GM19397 (cell line): ENCODE results near the gene ERC2.

ENCODE experiments used
- ATAC-seq: cut with Tn5 transposase; IDR thresholded peaks from one replicate; pipeline ENCODE4 v1.9.1; 2021; ENCODE audit warnings: mild to moderate bottlenecking, moderate library complexity; ENCODE audit not compliant: unreplicated experiment

Gene ERC2

DNA sequence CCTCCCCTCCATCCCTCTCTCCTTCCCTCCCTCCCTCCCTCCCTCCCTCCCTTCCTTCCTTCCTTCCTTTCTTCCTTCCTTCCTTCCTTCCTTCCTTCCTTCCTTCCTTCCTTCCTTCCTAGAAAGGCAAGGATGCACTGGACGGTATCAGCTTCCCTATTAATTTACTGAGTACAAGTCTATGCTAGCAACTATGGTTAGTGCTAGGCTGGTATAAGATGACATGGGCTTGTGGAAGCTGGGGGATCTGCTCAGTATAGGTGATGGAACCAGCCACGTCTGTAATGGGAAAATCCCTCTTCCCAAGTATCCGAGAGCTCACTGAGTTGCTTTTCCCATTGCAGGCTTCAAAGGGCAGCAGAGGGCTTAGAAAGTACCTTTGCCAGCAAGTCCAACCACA, 884.8 kb downstream of the ERC2 start:
- ATAC-seq = no peak

DNA sequence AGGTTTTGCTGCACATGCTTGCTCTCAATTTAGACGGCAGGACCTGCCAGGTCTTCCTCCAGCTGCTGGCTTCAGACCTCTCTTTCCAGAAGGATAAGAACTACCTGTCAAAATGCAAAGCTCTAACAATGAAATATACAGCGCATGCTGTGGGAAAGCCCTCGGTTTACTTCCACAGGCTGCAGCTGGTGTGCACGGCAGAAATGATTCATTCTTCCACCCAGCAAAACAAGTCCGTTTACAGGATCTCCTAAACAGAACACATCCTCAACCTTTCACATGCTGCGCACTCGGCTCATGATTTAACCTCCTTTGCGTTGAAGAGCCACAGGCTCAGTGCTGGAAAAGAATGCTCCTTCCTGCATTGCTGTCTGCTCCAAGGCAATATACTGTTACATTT, 888.8 kb downstream of the ERC2 start:
- no peak for ATAC-seq

DNA sequence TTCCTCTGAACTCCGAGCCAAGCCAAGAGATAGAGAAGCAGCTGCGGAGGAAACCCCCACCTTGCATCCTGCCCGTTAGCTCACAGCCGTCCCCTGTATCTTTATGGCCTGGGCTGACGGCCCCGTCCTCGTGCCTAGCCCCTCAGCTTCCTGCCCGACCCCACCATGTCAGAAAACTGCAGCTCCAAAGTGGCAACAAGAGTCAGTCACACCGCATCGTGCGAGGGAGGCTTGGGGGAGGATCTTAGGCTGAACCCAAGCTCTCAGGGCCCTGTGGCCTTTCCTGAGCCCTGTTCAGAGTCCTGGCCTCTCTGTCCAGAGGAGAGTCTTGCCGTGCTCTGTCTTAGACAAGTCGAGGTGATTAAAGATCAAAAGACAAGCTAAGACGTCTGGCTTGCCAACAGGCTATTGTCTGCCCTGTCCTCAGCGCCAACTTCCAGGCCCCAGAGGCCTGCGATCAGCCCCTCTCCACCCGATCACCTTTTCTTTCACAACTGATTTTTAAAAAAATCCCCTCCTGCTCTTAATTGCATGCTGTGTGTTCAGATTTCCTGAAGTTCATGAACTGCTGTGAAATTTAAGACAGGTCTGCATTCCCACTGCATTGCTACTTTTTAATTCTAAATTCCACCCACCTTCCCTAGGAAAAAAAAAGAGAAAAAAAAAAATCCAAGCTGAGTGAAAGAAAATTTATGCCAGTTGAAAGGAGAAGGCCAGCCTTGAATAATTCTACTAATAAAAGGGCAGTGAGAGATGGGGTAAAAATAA, 891.5 kb downstream of the ERC2 start:
- ATAC-seq = no peak

DNA sequence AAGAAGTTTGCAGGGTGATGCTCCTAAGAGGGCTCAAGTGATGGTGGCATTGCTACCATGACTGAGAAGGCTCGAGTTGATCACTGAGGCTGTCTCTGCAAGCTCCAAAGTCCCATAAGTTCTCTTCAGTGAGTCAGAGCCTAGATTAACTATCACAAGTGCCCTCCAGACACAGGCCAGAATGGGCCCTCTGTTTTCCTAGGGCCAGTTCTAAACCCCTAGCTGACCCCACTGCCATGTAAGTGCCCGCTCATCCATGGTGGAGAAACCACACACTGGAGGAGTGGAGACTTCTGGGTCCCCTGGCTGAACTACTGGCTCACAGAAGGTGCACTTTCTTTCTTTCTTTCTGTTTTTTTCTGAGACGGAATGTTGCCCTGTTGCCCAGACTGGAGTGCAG, 893.6 kb downstream of the ERC2 start:
- ATAC-seq = no peak

DNA sequence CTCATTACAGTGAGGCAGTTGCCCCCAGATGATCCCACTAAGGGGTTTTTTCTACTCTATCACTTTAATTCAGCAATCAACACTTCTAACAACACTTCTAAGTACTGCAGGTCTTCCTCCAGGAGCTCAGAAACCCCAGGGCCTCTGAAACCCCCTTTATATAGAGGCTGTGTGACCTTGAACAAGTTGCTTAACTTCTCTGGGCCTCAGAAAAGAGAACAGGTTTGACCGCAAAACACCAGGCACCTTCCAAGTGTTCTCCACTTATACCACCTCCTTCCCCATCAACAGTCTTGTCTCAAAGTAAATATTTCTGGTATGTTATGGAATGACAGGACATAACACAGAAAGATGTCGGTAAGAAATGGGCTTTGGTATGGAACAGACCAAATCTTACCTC, 895.5 kb downstream of the ERC2 start:
- ATAC-seq = no peak

DNA sequence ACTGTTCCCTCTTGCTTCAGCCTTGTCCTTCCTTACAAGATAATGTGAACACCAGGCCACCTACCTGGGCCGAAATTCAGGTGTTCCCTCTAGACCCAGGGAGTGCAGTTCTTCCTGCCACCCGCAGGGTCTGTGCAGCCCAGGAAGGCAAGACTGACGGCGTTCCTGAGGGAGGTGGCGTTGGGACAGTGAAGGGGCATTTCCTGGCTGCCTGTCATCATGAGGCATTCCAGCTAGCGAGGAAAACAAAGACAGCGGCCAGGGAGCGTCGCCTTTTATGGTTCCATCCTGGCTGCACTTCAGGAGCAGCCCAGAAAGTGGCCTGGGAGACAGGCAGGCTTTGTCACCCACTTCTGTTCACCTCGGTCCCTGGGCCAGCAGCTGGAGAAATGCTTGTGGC, 896.4 kb downstream of the ERC2 start:
- ATAC-seq = no peak

DNA sequence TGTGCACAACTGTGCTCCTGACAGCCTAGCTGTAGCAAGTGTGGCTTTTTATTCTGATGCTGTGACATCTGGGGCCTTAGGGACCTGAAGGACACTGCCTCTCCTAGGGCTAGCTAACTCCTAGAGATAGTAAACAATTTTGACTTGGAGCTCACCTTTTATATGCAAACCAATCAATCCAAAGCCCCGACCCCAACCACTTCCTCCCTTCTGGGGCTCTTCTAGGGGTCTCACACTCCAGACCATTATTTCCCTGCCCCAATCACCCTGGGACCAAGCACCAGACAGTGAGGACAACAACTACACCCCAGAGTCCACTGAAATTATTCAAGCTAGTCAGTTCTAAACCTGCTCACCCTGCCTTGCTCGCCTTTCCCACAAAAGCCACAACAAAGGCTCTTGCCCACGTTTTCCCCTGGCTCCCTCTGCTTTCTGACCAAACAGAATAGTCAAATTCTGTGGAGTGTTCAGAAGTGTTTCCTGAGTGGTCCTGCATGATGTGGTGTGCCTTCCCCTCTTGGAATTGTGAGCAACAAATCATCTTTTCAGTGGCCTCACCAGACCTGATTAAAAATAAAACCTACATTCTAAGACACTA, 897.0 kb downstream of the ERC2 start:
- no peak for ATAC-seq

DNA sequence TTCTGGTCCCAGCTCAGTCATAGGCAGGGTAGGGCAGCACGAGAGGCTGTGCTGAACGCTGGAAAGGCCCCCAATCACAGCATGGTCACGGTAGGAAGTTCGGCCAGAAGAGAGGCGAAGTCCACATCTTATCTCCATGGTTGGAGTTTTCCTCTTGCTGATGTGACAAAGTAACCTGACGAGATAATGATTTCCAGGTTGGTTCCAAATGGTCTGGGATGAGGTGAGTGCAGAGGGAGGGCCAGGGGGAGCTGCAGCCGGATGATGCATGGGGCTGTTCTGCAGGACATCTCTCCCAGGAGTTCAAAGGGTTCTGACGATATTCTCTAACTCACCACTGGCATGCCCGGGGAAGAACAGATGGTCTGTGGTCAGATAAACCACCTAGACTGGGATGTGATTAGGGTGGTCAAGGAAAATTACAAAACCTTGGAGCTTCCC, 898.0 kb downstream of the ERC2 start:
- no peak for ATAC-seq

DNA sequence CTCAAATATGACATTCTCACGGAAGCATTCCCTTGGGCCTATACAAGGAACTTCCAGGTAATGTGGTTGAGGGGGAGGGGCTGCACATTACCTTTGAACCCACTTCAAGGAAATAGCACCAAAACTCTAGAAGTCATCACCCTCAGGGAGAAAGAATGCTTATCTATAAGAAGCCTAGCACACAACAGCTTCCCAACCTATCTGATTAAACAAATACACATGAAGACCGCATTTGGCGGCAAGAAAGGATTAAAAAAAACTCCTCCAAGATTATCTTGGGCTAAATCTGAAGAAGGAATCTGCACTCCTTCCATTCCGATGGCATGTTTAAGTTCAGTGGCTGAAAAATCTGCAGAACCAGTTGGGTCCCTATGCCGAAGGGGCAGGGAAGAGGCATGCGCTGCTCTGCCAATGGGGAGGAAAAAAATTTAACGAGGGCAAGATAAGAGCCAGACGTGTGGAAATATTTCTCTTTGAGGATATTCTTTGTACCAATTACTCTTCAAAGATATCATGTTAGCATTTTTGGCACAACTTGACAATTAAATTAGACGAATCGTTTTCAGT, 899.2 kb downstream of the ERC2 start:
- no peak for ATAC-seq

DNA sequence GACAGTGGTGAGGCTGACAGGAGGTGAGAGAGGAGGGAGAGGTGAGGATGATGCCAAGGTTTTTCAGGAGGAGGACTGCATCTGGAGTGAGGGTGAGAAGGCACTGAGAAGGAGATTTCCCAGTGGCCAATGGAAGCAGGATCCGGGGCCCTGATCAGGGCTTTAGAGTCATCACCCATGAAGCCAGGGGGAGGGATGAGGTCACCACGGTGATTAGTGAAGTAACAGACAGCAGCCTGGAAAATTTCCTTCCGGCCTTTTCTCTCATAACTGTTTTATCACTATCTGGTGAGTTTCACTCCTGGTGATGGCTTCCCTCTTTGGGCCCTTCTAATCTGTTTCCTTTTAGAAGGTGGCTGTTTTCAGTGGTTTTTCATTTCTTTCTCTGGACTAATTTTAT, 900.7 kb downstream of the ERC2 start:
- no peak for ATAC-seq

DNA sequence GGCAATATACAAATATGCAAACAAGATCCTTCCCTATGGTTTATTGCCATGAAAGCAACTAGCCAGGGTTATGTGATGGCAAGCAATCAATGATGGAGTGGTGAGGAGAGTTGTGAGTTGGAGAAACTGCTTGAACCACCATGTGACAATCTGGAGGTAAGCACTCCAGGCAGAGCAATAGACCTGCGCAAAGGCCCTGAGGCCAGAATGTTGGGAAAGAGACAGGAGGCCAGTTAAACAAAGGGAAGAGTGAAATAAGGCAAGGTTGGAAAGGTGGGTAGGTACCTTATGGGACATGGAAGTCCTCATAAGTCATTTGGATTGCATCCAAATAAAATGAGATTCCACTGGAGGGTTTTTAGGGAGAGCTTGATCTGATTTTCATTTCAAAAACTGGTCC, 901.1 kb downstream of the ERC2 start:
- no peak for ATAC-seq

DNA sequence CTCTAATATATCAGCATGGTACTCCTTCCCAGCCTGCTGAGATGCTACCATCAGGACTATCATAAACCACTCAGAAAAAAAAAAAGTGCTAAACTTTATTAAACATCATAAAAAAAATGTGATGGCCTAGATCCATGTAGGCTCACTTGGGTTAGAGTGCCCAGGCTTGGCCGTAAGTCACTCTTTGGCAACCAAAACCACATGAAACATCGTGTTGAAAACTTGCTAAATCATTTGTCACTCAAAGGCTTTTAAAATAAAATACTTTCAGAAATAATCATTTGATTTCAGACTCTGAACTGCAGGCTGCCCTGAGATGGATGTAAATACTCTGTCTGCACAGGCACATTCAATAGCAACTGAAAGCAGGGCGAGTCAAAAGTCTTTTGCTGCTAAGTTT, 902.7 kb downstream of the ERC2 start:
- ATAC-seq = no peak

DNA sequence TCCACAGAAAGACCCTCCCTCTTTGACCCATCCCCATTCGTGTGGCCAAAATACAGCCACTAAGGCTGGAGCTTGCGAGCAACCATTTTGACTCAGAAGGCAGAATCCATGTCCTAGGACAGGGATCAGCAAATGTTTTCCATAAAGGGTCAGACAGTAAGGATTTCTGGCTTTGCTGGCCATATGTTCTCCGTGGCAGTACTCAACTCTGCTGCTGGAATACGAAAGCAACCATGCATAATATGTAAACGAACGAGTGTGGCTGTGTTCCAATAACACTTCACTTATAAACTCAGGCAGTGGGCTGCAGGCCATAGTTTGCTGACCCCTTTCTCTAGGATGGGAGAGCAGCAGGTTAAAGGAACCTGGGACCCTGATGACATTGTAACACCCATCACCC, 903.5 kb downstream of the ERC2 start:
- ATAC-seq = no peak

DNA sequence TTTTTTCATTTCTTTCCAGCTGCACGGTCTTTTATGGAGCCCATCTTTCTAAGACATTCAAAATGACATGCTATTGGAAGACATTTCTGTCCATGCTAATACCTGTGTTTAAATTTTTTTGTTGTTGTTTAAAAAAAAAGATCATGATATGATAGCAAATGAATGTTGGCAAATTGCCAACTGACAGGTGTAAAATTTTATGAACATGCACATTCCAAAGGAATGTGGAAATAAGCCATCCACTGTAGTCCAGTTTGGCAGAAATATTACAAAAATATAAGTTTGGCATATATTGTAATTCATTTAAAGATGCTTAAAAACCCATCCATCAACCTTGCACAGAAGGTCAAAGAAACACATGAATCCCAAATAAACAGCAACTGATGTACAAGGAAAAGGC, 905.6 kb downstream of the ERC2 start:
- ATAC-seq = no peak

DNA sequence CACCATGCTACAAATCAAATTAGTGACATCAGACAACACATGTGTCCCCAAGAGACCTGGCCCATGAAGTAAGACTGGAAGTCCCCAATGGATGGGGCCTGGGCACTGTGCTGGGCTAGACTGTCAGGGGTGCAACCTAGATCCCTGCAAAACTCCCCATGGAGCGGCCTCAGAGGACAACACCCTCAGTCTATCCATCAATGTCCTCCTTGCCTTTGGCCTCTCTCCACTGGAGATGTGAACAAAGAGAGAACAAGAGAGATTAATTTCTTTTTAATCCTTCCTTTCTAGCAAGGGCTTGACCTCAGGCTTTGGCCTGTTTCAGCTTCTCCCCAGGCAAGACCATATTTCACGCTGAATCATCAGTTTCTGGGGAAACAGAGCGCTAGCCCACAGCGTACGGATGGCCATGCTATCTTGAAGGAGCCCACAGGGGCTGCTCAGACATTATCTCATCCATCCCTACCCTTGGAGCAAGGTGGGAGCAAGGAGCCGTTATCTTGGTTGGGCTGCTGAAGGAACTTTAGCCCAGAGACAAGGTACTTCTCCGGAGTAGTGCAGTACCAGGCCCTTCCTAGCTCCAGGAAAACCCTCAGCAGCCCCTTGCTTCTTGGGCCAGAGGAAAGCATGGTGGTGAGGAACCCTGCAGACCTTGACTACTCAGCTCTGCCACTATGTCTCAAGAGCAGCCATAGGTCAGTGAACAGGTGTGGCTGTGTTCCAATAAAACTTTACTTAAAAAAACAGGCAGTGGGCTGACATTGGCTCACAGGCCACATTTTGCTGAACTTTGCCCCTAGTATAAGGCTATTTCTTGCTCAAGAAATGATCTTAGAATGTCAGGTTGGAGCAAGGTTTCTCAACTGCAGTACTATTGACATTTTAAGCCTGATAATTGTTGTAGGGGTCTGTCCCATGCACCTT, 908.5 kb downstream of the ERC2 start:
- no peak for ATAC-seq

DNA sequence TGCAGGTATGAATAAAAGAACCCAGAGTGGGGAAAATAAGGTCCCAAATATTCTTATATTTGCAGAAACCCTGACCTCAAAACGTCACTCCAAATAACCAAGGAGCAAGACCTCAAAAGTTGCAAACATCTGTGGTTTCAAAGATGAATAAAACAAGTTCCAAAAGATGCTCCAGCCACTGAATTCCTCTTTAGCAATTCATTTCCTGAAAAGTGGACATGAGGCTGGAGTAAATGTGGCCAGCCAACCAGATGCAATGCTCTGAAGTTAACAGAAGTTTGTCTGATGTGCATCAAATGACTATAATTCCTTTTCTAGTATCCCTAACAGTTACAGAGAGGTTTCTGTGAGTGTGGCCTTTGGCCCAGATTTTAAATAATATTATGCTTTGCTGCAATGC, 910.0 kb downstream of the ERC2 start:
- ATAC-seq = no peak

DNA sequence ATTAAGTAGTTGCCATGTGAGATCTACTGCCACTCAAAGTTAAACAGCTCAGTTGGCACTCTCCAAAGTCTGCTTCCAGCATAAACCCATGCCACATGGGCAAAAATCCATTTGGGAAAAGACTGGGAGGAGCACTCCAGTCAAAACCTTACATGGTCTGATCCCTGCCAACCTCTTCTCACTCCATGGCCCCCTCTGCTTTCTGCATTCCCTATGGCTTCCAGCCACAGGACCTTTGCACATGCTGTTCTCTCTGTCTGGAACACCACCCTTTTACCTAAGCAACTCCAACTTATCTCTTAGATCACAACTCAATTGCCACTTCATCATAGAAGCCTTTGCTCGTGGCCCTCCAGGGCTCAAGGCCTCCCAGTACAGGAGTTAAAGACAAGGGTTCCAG, 910.7 kb downstream of the ERC2 start:
- no peak for ATAC-seq

DNA sequence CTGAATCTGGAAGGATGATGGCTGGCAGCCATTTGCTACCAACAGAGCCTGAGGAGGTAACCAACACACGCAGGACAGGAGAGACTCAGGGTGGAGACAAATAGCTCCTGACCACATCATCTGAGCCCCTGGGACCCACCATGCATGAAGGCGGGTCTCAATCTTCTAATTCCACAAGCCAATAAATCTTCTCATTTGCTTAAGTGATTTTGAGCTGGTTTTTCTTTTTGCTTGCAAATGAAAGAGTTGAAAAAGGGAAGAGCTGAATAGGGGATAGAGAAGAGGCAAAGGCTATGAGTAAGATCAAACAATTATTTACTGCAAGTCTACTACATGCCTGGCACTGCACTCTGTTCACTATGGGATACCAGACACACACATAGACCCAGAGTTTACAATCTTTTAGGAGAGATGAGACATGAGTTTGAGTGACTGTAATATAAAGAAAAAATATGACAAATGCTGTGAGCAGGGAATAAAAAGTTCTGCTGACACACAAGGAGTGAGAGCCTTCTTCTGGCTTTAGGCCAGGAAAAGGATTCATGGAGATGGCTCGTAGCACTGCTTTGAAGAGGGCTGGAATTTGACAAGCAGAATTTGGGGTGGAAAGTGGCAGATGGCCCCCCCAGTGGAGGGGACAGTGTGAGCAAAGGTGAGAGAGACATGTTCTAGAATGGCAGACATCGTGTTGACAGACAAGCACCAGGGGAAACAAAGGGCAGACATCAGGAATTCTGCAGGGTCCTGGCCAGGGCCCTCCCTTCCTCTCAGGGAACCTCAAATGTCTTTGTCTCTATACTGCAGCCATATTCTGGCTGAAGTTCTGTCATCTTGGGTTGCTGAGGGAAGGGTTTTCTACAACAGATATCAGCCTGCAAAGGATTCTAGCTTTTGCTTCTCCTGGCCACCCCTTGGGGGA, 911.4 kb downstream of the ERC2 start:
- ATAC-seq = no peak

DNA sequence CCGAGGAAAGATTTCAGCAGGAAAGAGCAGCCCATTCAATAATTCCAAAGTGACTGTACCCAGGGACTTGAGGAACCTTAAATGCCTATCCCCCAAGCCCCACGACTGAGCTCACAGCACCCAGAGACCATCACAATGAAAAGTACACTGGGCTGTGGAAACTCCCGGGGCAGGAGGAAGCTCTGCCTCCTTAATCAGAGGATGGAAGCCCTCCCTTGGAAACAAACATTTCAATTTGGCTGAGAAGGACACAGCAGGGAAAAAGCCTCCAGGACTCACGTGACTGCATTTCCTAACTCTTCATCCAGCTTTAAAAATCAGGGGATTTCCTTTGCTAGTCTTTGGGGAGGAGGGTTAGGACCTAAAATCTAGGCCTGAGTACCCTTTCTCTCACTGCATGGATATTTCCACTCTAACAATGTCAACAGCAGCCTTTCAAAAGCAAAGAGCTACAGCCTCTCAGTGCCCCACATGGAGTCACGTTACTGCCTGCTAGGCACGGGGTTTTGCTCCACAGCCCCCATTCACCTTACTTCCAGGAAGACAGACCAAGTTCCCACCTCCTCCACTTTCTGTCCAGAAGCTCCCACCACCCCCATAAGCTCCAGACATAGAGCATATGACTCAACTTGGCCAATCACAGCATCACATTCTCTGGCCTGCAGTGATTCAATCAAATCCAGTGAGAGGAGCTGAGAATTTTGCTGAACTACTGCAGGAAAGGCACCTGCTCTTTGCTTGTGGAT, 912.2 kb downstream of the ERC2 start:
- ATAC-seq = no peak
